ENCODE data around the gene TRIM17.

GRCh38 chr1:228448372-228448771 lies 31.7 kb upstream of the TRIM17 start:
- no peak for TF ChIP-seq POLR2A (IDR thresholded peaks at IDR 0.05; ENCODE audit: low read length)
- no peak for TF ChIP-seq GATA1 (IDR thresholded peaks at IDR 0.05; ENCODE audit: low read depth, low read length)
